GM12878 (cell line): ENCODE data around the gene CNGB1. TPM values are rescaled to one million over a fixed set of nuclear protein-coding genes. Genes with fewer than 3 reads are reported as not detected.

Experiments used
- ATAC-seq: fragments of 200-7000 bp; cut with Tn5 transposase; 3 replicates; pipeline ENCODE4 v1.9.1; 2020; ENCODE audit warnings: mild to moderate bottlenecking, moderate library complexity
- BruUV-seq: library from RNA; stranded (reverse); fragments of 400-500 nt; replicated peaks from 2 replicates; lab custom pipeline; 2021; lab: Mats Ljungman, UMichigan
- CTCF ChIA-PET: fragments of 300-600 bp; sonication (Branson Sonifier 250); formaldehyde crosslinking; extraction: SDS; loops from one replicate; lab custom pipeline; 2021; ENCODE audit warnings: inconsistent platforms; lab: Yijun Ruan, JAX
- POLR2A ChIA-PET: fragments of 350-600 bp; formaldehyde crosslinking; extraction: SDS; loops from one replicate; lab custom pipeline; 2021; ENCODE audit warnings: inconsistent platforms; lab: Charles Lee
- RAD21 ChIA-PET: fragments of 300-600 bp; sonication (Branson Sonifier 250); formaldehyde crosslinking; loops from one replicate; lab custom pipeline; 2023; ENCODE audit warnings: antibody characterized with exemption; ENCODE audit not compliant: unreplicated experiment; lab: Charles Lee
- SMC1A ChIA-PET: fragments of 300-600 bp; sonication (Branson Sonifier 250); formaldehyde crosslinking; loops from one replicate; lab custom pipeline; 2023; ENCODE audit not compliant: unreplicated experiment, uncharacterized antibody; lab: Charles Lee
- DNase-seq: peaks from one replicate; pipeline ENCODE4 v3.0.0-alpha.2; 2011; ENCODE audit warnings: low read depth, low spot score
- FAIRE-seq: peaks from 3 replicates; lab custom pipeline; 2011; peaks lifted over from hg19 to GRCh38; lab: Jason Lieb, UNC
- H2AFZ ChIP-seq: 2 replicates; pipeline ENCODE4 v1.6.0; 2011; ENCODE audit warnings: low read depth, low read length, control low read depth; ENCODE audit not compliant: control insufficient read depth
- H3K27ac ChIP-seq: 2 replicates; pipeline ENCODE4 v1.5.1; 2011; ENCODE audit warnings: control low read depth; ENCODE audit not compliant: control insufficient read depth, insufficient read depth
- H3K27me3 ChIP-seq, 2 experiments: replicated peaks in 1 of 2; 2 replicates each; pipeline versions ENCODE4 v1.6.0 to v1.6.1; 2011; ENCODE audit warnings: low read length in 1 of 2; ENCODE audit not compliant: control insufficient read depth in 2 of 2, insufficient read depth in 2 of 2
- H3K36me3 ChIP-seq, 2 experiments: 2 replicates each; pipeline ENCODE4 v1.5.1; 2011; ENCODE audit warnings: low read length in 1 of 2; ENCODE audit not compliant: control insufficient read depth in 2 of 2, insufficient read depth in 2 of 2
- H3K4me1 ChIP-seq: 2 replicates; pipeline ENCODE4 v1.6.1; 2011; ENCODE audit warnings: mild to moderate bottlenecking, low read length, moderate library complexity, mixed read lengths; ENCODE audit not compliant: control insufficient read depth, insufficient read depth
- H3K4me2 ChIP-seq: 2 replicates; pipeline ENCODE4 v1.6.0; 2011; ENCODE audit warnings: control low read depth; ENCODE audit not compliant: control insufficient read depth, insufficient read depth
- H3K4me3 ChIP-seq: fragments of 200-600 bp; sonication (generic); 2 replicates; pipeline ENCODE4 v1.5.1; 2016
- H3K79me2 ChIP-seq: 2 replicates; pipeline ENCODE4 v1.6.0; 2011; ENCODE audit warnings: low read length; ENCODE audit not compliant: control insufficient read depth, insufficient read depth
- H3K9ac ChIP-seq: 2 replicates; pipeline ENCODE4 v1.8.0; 2011; ENCODE audit warnings: low read length, control low read depth, mixed read lengths; ENCODE audit not compliant: control insufficient read depth, insufficient read depth
- H3K9me3 ChIP-seq: replicated peaks from 3 replicates; pipeline ENCODE4 v1.5.1; 2011; ENCODE audit warnings: mild to moderate bottlenecking, low read length; ENCODE audit not compliant: control insufficient read depth, insufficient read depth
- H4K20me1 ChIP-seq: 2 replicates; pipeline ENCODE4 v1.6.0; 2011; ENCODE audit not compliant: control insufficient read depth, insufficient read depth
- ASH2L ChIP-seq: fragments of 300-600, 200-600 bp; sonication (generic); IDR thresholded peaks from 2 replicates; pipeline ENCODE4 v1.6.1; 2017; ENCODE audit warnings: low read depth, mild to moderate bottlenecking, borderline replicate concordance
- BCL3 ChIP-seq: IDR thresholded peaks from 2 replicates; pipeline ENCODE4 v1.6.1; 2011; ENCODE audit warnings: borderline replicate concordance, low read depth, mild to moderate bottlenecking, moderate library complexity, low read length; ENCODE audit not compliant: insufficient read depth, poor library complexity, severe bottlenecking
- BRCA1 ChIP-seq: IDR thresholded peaks from 2 replicates; pipeline ENCODE4 v1.6.1; 2011; ENCODE audit warnings: low read depth, low read length, improper control_type of control experiment
- DPF2 ChIP-seq: fragments of 450-650 bp; IDR thresholded peaks from 2 replicates; pipeline ENCODE4 v1.6.1; 2017; ENCODE audit warnings: mild to moderate bottlenecking
- HDAC2 ChIP-seq: fragments of 200-600 bp; sonication (generic); IDR thresholded peaks from 2 replicates; pipeline ENCODE4 v1.6.1; 2017
- IRF4 ChIP-seq: IDR thresholded peaks from 2 replicates; pipeline ENCODE4 v1.6.1; 2011; ENCODE audit warnings: low read depth, low read length
- MEF2B ChIP-seq: fragments of 450-650 bp; IDR thresholded peaks from 2 replicates; pipeline ENCODE4 v1.6.1; 2018; ENCODE audit warnings: mild to moderate bottlenecking, moderate library complexity; ENCODE audit not compliant: partially characterized antibody, poor library complexity, severe bottlenecking
- PAX5 ChIP-seq: IDR thresholded peaks from 2 replicates; pipeline ENCODE4 v1.6.1; 2011; ENCODE audit warnings: low read depth, low read length, borderline replicate concordance
- RAD51 ChIP-seq: fragments of 450-650 bp; IDR thresholded peaks from 2 replicates; pipeline ENCODE4 v1.6.1; 2016; ENCODE audit warnings: moderate library complexity, mild to moderate bottlenecking, inconsistent platforms
- RELA ChIP-seq: fragments of 450-650 bp; IDR thresholded peaks from 2 replicates; pipeline ENCODE4 v1.8.0; 2014; ENCODE audit warnings: borderline replicate concordance; ENCODE audit not compliant: partially characterized antibody
- RELB ChIP-seq: fragments of 450-650 bp; IDR thresholded peaks from 2 replicates; pipeline ENCODE4 v1.6.1; 2017; ENCODE audit warnings: low read depth, mild to moderate bottlenecking, moderate library complexity
- TBL1XR1 ChIP-seq: IDR thresholded peaks from 2 replicates; pipeline ENCODE4 v1.6.1; 2012; ENCODE audit warnings: low read depth, low read length, improper control_type of control experiment
- TCF7 ChIP-seq: IDR thresholded peaks from 2 replicates; pipeline ENCODE4 v1.6.1; 2014; ENCODE audit warnings: antibody characterized with exemption, borderline replicate concordance
- WGBS: methylation state at CpG from one replicate; pipeline ENCODE4 v1.1.6; 2016; ENCODE audit warnings: low lambda C conversion rate; ENCODE audit not compliant: insufficient replicate concordance, insufficient coverage; ENCODE audit errors: missing lambda C conversion rate; 5-methylcytosine and 5-hydroxymethylcytosine counted together
- in situ Hi-C: fragments of 300-500 bp; cut with MboI; formaldehyde crosslinking; loops from 9 replicates; pipeline ENCODE4 v1.14.3; 2018; ENCODE audit warnings: mixed read lengths
- intact Hi-C: fragments of 100-400 bp; cut with micrococcal nuclease; formaldehyde crosslinking; loops from one replicate; pipeline ENCODE4 v1.14.2; 2022; ENCODE audit not compliant: unreplicated experiment
- polyA plus RNA-seq, 11 experiments: library from polyadenylated mRNA; depleted of rRNA in 4 of 11; unstranded in 6 of 11; stranded (reverse) in 5 of 11; fragments of >200 nt; fragmentation: Nextera tagmentation in 4 of 11; fragmentation: Illumina TruSeq in 1 of 11; extraction: Ambion mirVana in 4 of 11; extraction: Trizol in 1 of 11; gene quantifications; 1 replicate in 1 of 11; 2 replicates in 10 of 11; pipeline versions ENCODE4 v1.2.1 to v1.2.3, GENCODE V29; 2011 to 2016; ENCODE audit warnings: inconsistent platforms in 2 of 11, missing spikeins in 2 of 11, low read depth in 1 of 11
- total RNA-seq, 4 experiments: library from RNA; depleted of rRNA in 3 of 4; stranded (reverse); fragments of >200 nt in 3 of 4; fragmentation: Illumina TruSeq in 1 of 4; extraction: Trizol in 1 of 4; gene quantifications; 2 replicates each; pipeline versions ENCODE4 v1.2.1 to v1.2.3, GENCODE V29; 2013 to 2021
- TF ChIP-seq, protein P1 (sequence below): IDR thresholded peaks from 2 replicates; pipeline ENCODE4 v1.6.1; 2011; ENCODE audit warnings: borderline replicate concordance, low read depth, mild to moderate bottlenecking, moderate library complexity, mixed read lengths, low read length; ENCODE audit not compliant: insufficient read depth; ENCODE audit errors: extremely low read length
- TF ChIP-seq, protein P2 (sequence below): fragments of 450-650 bp; IDR thresholded peaks from 2 replicates; pipeline ENCODE4 v1.6.1; 2016; ENCODE audit warnings: mild to moderate bottlenecking
- TF ChIP-seq, protein P3 (sequence below): fragments of 450-650 bp; formaldehyde crosslinking; IDR thresholded peaks from 2 replicates; pipeline ENCODE4 v1.5.0; 2022; ENCODE audit warnings: mild to moderate bottlenecking, missing genetic modification characterization

CNGB1 gene
- total and polyA plus RNA-seq, 10 of the 15 experiments (the other 5 are each of a cell fraction or from before 2014, with no cell fraction given): 0.03 TPM; not detected in 9

DNA sequence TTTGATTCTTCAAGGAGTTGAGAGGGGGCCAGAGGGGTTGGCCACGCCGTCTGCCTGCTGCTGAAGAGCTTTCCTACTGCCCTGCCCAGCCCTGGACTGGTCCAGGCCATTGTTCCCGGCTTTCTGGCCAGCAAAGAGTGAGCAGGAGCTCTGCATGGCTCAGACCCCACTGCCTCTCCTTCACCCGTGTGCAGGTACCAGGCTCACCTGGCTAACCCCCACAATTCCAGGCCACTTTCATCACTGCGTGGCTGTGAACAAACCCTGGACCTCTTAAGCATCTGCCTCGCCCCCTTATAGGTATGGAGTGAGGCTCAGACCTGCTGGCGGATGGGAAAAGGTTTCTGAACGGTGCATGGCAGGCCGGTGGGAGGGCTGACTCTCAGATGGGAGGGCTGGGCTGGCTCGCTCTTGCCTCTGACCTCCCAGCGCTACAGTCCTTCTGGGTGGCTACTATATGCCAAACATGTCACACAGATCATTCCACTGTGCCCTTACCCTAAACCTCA is 20.7 kb upstream of the CNGB1 start:
- intact Hi-C loops: no loop called here
- FAIRE-seq (no peak), DNase-seq (no peak), ATAC-seq (no peak)
- BruUV-seq: no TSS peak
- 58% methylated on average over 11 of the region's 11 CpGs for WGBS
- in situ Hi-C loops: no loop called here
- ChIA-PET SMC1A (no interaction called here), CTCF (no interaction called here), RAD21 (no interaction called here), POLR2A (no interaction called here)
- no peak overlapping the region for H3K4me2 ChIP-seq
- H3K9ac ChIP-seq: no peak overlapping the region
- H3K27ac ChIP-seq: no peak overlapping the region
- H3K9me3 ChIP-seq: no peaks in the 10 kb centered on the region
- H3K4me3 ChIP-seq: no peak overlapping the region
- H4K20me1 ChIP-seq: no peaks in the 10 kb centered on the region
- no peaks in the 10 kb centered on the region for H3K36me3 ChIP-seq
- no peak for TF ChIP-seq HDAC2
- no peak for TF ChIP-seq BCL3
- TF ChIP-seq DPF2: no peak
- TF ChIP-seq, protein P1, sequence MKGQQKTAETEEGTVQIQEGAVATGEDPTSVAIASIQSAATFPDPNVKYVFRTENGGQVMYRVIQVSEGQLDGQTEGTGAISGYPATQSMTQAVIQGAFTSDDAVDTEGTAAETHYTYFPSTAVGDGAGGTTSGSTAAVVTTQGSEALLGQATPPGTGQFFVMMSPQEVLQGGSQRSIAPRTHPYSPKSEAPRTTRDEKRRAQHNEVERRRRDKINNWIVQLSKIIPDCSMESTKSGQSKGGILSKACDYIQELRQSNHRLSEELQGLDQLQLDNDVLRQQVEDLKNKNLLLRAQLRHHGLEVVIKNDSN: no peak
- TF ChIP-seq TBL1XR1: no peak
- TF ChIP-seq, protein P2, sequence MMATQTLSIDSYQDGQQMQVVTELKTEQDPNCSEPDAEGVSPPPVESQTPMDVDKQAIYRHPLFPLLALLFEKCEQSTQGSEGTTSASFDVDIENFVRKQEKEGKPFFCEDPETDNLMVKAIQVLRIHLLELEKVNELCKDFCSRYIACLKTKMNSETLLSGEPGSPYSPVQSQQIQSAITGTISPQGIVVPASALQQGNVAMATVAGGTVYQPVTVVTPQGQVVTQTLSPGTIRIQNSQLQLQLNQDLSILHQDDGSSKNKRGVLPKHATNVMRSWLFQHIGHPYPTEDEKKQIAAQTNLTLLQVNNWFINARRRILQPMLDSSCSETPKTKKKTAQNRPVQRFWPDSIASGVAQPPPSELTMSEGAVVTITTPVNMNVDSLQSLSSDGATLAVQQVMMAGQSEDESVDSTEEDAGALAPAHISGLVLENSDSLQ: no peak
- no peak for TF ChIP-seq MEF2B
- TF ChIP-seq PAX5: no peak
- TF ChIP-seq TCF7: no peak
- TF ChIP-seq RELB: no peak
- TF ChIP-seq RELA: no peak
- TF ChIP-seq ASH2L: no peak
- TF ChIP-seq RAD51: no peak
- no peak for TF ChIP-seq IRF4
- TF ChIP-seq, protein P3, sequence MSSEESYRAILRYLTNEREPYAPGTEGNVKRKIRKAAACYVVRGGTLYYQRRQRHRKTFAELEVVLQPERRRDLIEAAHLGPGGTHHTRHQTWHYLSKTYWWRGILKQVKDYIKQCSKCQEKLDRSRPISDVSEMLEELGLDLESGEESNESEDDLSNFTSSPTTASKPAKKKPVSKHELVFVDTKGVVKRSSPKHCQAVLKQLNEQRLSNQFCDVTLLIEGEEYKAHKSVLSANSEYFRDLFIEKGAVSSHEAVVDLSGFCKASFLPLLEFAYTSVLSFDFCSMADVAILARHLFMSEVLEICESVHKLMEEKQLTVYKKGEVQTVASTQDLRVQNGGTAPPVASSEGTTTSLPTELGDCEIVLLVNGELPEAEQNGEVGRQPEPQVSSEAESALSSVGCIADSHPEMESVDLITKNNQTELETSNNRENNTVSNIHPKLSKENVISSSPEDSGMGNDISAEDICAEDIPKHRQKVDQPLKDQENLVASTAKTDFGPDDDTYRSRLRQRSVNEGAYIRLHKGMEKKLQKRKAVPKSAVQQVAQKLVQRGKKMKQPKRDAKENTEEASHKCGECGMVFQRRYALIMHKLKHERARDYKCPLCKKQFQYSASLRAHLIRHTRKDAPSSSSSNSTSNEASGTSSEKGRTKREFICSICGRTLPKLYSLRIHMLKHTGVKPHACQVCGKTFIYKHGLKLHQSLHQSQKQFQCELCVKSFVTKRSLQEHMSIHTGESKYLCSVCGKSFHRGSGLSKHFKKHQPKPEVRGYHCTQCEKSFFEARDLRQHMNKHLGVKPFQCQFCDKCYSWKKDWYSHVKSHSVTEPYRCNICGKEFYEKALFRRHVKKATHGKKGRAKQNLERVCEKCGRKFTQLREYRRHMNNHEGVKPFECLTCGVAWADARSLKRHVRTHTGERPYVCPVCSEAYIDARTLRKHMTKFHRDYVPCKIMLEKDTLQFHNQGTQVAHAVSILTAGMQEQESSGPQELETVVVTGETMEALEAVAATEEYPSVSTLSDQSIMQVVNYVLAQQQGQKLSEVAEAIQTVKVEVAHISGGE: no peak
- no peak for TF ChIP-seq BRCA1
- H3K79me2 ChIP-seq: no peaks in the 10 kb centered on the region
- no peak overlapping the region for H2AFZ ChIP-seq
- no peaks in the 10 kb centered on the region for H3K4me1 ChIP-seq
- H3K27me3 ChIP-seq: no peaks in the 10 kb centered on the region; a peak in 1 of 4 replicates
